ENCODE measurements around the gene UST. TPM values are rescaled to one million over a fixed set of nuclear protein-coding genes. Genes with fewer than 3 reads are reported as not detected.
"Not testable (repeated sequence)": the region's sequence is repeated elsewhere in the genome, so short reads cannot be mapped to it uniquely, and the experiment has no call there.

UST gene
- total RNA-seq, 4 donors from 2014 or later = 2.3 to 8.4 (median 2.8) TPM

DNA sequence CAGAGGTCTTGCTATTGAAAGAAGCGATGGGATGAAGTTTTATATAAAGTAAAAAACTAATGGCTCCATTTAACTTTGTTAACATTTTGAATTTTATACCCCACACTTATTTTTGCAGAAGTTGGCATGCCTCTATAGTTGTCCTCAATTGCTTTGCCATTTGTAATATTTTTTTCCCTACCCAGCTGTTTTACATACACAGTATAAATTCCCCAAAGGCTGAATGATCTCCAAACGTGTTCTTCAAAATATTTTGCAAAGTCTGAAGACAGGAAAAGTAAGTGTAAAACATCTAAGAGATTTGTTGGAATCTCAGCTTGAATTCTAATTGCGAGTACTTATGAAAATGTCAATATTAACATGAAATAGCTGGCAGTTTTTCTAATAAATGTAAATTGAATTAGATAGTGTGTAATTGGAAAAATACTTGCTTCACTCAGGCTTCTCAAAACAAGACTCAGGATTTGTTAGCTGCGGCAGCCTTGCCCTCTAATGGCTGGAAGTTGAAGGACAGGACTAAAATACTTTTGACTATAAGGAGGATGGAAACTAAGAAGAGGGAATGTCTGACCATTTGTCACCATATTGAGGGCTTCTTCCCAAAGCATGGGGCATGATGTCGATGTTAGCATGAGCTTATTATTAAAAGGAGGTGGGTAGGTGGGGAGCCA lies 226.8 kb downstream of the UST start:
- intact Hi-C loops (cut with DNase I; ENCODE audit: low total_unique reads) = no loop called here
- Histone ChIP-seq H3K4me3 (no peak overlapping the region), H3K27ac (no peak overlapping the region), H3K4me1 (no peaks in the 10 kb centered on the region), H3K27me3 (peaks cover 5 to 8% (median 6%) of the 10 kb centered on the region in 3 donors), H3K36me3 (no peaks in the 10 kb centered on the region), H3K9me3 (no peaks in the 10 kb centered on the region)
- DNase-seq (no peak), ATAC-seq (no peak)
- TF ChIP-seq POLR2A (IDR thresholded peaks at IDR 0.05) = no peak
- TF ChIP-seq, protein P1, sequence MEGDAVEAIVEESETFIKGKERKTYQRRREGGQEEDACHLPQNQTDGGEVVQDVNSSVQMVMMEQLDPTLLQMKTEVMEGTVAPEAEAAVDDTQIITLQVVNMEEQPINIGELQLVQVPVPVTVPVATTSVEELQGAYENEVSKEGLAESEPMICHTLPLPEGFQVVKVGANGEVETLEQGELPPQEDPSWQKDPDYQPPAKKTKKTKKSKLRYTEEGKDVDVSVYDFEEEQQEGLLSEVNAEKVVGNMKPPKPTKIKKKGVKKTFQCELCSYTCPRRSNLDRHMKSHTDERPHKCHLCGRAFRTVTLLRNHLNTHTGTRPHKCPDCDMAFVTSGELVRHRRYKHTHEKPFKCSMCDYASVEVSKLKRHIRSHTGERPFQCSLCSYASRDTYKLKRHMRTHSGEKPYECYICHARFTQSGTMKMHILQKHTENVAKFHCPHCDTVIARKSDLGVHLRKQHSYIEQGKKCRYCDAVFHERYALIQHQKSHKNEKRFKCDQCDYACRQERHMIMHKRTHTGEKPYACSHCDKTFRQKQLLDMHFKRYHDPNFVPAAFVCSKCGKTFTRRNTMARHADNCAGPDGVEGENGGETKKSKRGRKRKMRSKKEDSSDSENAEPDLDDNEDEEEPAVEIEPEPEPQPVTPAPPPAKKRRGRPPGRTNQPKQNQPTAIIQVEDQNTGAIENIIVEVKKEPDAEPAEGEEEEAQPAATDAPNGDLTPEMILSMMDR (IDR thresholded peaks at IDR 0.05 in 4 of 5, conservative IDR thresholded peaks at IDR 0.05 in 1 of 5) = no peak
- in situ Hi-C loops (cut with MboI; ENCODE audit: low sequenced_read_pairs in 4 of 4) = no loop called here

- intact Hi-C loops (cut with DNase I; ENCODE audit: low total_unique reads) = no loop called here
- H3K27ac ChIP-seq = no peak overlapping the region
- H3K36me3 ChIP-seq = no peaks in the 10 kb centered on the region
- in situ Hi-C loops (cut with MboI; ENCODE audit: low sequenced_read_pairs in 4 of 4) = no loop called here
- DNase-seq = no peak
- no peaks in the 10 kb centered on the region for H3K9me3 ChIP-seq
- ATAC-seq = no peak
- no peak overlapping the region for H3K4me3 ChIP-seq
- peaks cover 5 to 8% (median 6%) of the 10 kb centered on the region in 3 donors for H3K27me3 ChIP-seq
- no peak for TF ChIP-seq POLR2A (IDR thresholded peaks at IDR 0.05)
- TF ChIP-seq, protein P1 (IDR thresholded peaks at IDR 0.05 in 4 of 5, conservative IDR thresholded peaks at IDR 0.05 in 1 of 5) = no peak
- no peaks in the 10 kb centered on the region for H3K4me1 ChIP-seq
Measured at GRCh38 chr6:148974351-148974750, 227.5 kb downstream of the UST start.

- H3K4me3 ChIP-seq; DNase-seq; ATAC-seq; H3K36me3 ChIP-seq; H3K4me1 ChIP-seq; H3K27ac ChIP-seq; intact Hi-C loops (cut with DNase I; ENCODE audit: low total_unique reads); H3K9me3 ChIP-seq; H3K27me3 ChIP-seq; in situ Hi-C loops (cut with MboI; ENCODE audit: low sequenced_read_pairs in 4 of 4): not testable (repeated sequence)
Measured at GRCh38 chr6:148978298-148978697, 231.5 kb downstream of the UST start.

GRCh38 chr6:148979014-148979901 lies 232.4 kb downstream of the UST start:
- intact Hi-C loops (cut with DNase I; ENCODE audit: low total_unique reads) (no loop called here), in situ Hi-C loops (cut with MboI; ENCODE audit: low sequenced_read_pairs in 4 of 4) (no loop called here)
- H3K27me3 ChIP-seq = no peaks in the 10 kb centered on the region
- ATAC-seq (no peak), DNase-seq (peak in 1 of 2 donors; percentile 19)
- no peaks in the 10 kb centered on the region for H3K9me3 ChIP-seq
- TF ChIP-seq, protein P1 (IDR thresholded peaks at IDR 0.05 in 4 of 5, conservative IDR thresholded peaks at IDR 0.05 in 1 of 5) = no peak
- no peak for TF ChIP-seq POLR2A (IDR thresholded peaks at IDR 0.05)
- no peaks in the 10 kb centered on the region for H3K36me3 ChIP-seq
- no peaks in the 10 kb centered on the region for H3K4me1 ChIP-seq
- H3K4me3 ChIP-seq = no peak overlapping the region
- H3K27ac ChIP-seq = no peak overlapping the region

- Histone ChIP-seq H3K27me3 (no peaks in the 10 kb centered on the region), H3K27ac (no peak overlapping the region), H3K4me1 (no peaks in the 10 kb centered on the region), H3K4me3 (no peak overlapping the region), H3K9me3 (no peaks in the 10 kb centered on the region), H3K36me3 (no peaks in the 10 kb centered on the region)
- intact Hi-C loops (cut with DNase I; ENCODE audit: low total_unique reads) (no loop called here), in situ Hi-C loops (cut with MboI; ENCODE audit: low sequenced_read_pairs in 4 of 4) (no loop called here)
- no peak for ATAC-seq
- DNase-seq = no peak
- no peak for TF ChIP-seq POLR2A (IDR thresholded peaks at IDR 0.05)
- TF ChIP-seq, protein P1 (IDR thresholded peaks at IDR 0.05 in 4 of 5, conservative IDR thresholded peaks at IDR 0.05 in 1 of 5) = no peak
Measured at GRCh38 chr6:148980234-148980633, 233.4 kb downstream of the UST start.

All from gastrocnemius medialis (tissue), 4 donors.